HepG2 (cell line): ENCODE data around the gene SETD2. TPM values are rescaled to one million over a fixed set of nuclear protein-coding genes. Genes with fewer than 3 reads are reported as not detected.

Experiments
- ATAC-seq: fragments of 200-7000 bp; cut with Tn5 transposase; 3 replicates; pipeline ENCODE4 v1.9.1; 2020; ENCODE audit warnings: mild to moderate bottlenecking, moderate library complexity
- BruUV-seq: library from RNA; stranded (reverse); fragments of 400-500 nt; replicated peaks from 2 replicates; lab custom pipeline; 2021; lab: Mats Ljungman, UMichigan
- CTCF ChIA-PET: fragments of 300-600 bp; formaldehyde crosslinking; extraction: SDS; loops from one replicate; lab custom pipeline; 2021; ENCODE audit warnings: low total read pairs, inconsistent platforms, low intra/inter-chr PET ratio; lab: Yijun Ruan, JAX
- POLR2A ChIA-PET: fragments of 350-600 bp; sonication (Branson Sonifier 250); formaldehyde crosslinking; loops from one replicate; lab custom pipeline; 2020; ENCODE audit warnings: antibody characterized with exemption, inconsistent platforms; lab: Yijun Ruan, JAX
- DNase-seq: peaks from one replicate; pipeline ENCODE4 v3.0.0-alpha.2; 2015; ENCODE audit warnings: low spot score
- FAIRE-seq: peaks from 3 replicates; lab custom pipeline; 2011; peaks lifted over from hg19 to GRCh38; lab: Jason Lieb, UNC
- H2AFZ ChIP-seq: one replicate; pipeline ENCODE4 v1.6.1; 2011; ENCODE audit warnings: low read length, inconsistent platforms
- H3K27ac ChIP-seq: fragments of 300-600 bp; 3 replicates; pipeline ENCODE4 v1.8.0; 2011; ENCODE audit warnings: mixed run types, mild to moderate bottlenecking, mixed read lengths, low read length, inconsistent platforms; ENCODE audit not compliant: insufficient read depth; ENCODE audit errors: extremely low read length
- H3K27me3 ChIP-seq, 2 experiments: fragments of 200-600 bp in 1 of 2; 2 replicates in 1 of 2; 3 replicates in 1 of 2; pipeline versions ENCODE4 v1.6.0 to v1.8.0; 2011; ENCODE audit warnings: low read length in 2 of 2, mild to moderate bottlenecking in 2 of 2, moderate library complexity in 2 of 2, inconsistent platforms in 1 of 2; ENCODE audit not compliant: insufficient read depth in 2 of 2, control insufficient read depth in 1 of 2
- H3K36me3 ChIP-seq, 2 experiments: fragments of 200-600 bp in 1 of 2; replicated peaks in 1 of 2; 2 replicates in 1 of 2; 3 replicates in 1 of 2; pipeline versions ENCODE4 v1.5.1 to v1.8.0; 2011; ENCODE audit warnings: low read length in 2 of 2, inconsistent platforms in 1 of 2; ENCODE audit not compliant: insufficient read depth in 2 of 2, control insufficient read depth in 1 of 2
- H3K4me1 ChIP-seq: 2 replicates; pipeline ENCODE4 v1.5.1; 2012; ENCODE audit warnings: low read length, inconsistent platforms; ENCODE audit not compliant: insufficient read depth
- H3K4me2 ChIP-seq: 2 replicates; pipeline ENCODE4 v1.6.0; 2011; ENCODE audit warnings: low read depth, low read length, inconsistent platforms
- H3K4me3 ChIP-seq, 3 experiments: fragments of 200-600 bp in 1 of 3; sonication (generic), shearing (Covaris generic) in 1 of 3; replicated peaks in 1 of 3; 2 replicates each; pipeline ENCODE4 v1.5.1; 2011 to 2016; ENCODE audit warnings: low read length in 3 of 3, inconsistent platforms in 2 of 3, low read depth in 2 of 3, mild to moderate bottlenecking in 2 of 3, control low read depth in 1 of 3, mixed read lengths in 1 of 3; ENCODE audit not compliant: insufficient read depth in 1 of 3
- H3K79me2 ChIP-seq: one replicate; pipeline ENCODE4 v1.6.1; 2011; ENCODE audit warnings: low read length, inconsistent platforms; ENCODE audit not compliant: insufficient read depth
- H3K9ac ChIP-seq: 2 replicates; pipeline ENCODE4 v1.6.0; 2011; ENCODE audit warnings: mild to moderate bottlenecking, low read depth, low read length, inconsistent platforms; ENCODE audit not compliant: insufficient read depth
- H3K9me3 ChIP-seq: 2 replicates; pipeline ENCODE4 v1.5.1; 2012; ENCODE audit warnings: mild to moderate bottlenecking, low read length
- H4K20me1 ChIP-seq: 2 replicates; pipeline ENCODE4 v1.6.0; 2011; ENCODE audit warnings: inconsistent platforms, mild to moderate bottlenecking, low read length, moderate library complexity; ENCODE audit not compliant: insufficient read depth
- AGO2 ChIP-seq: fragments of 200-400 bp; formaldehyde crosslinking; optimal IDR thresholded peaks from 2 replicates; pipeline ENCODE3; 2017; ENCODE audit warnings: mild to moderate bottlenecking, low read depth, low read length, moderate library complexity
- YEATS4 ChIP-seq: sonication (generic); formaldehyde crosslinking; IDR thresholded peaks from 2 replicates; pipeline ENCODE4 v1.4.0; 2020; ENCODE audit warnings: missing genetic modification reagents, borderline replicate concordance
- ZNF407 ChIP-seq: sonication (generic); formaldehyde crosslinking; IDR thresholded peaks from one replicate; pipeline ENCODE4 v1.5.1; 2020; ENCODE audit warnings: mild to moderate bottlenecking, missing genetic modification reagents; ENCODE audit errors: not compliant biosample characterization
- ZNF709 ChIP-seq: sonication (generic); formaldehyde crosslinking; IDR thresholded peaks from 2 replicates; pipeline ENCODE4 v1.5.0; 2020; ENCODE audit warnings: mild to moderate bottlenecking, missing genetic modification reagents
- WGBS: methylation state at CpG from one replicate; pipeline ENCODE4 v1.1.6; 2017; ENCODE audit warnings: low lambda C conversion rate; 5-methylcytosine and 5-hydroxymethylcytosine counted together
- in situ Hi-C: cut with HindIII; loops from 2 replicates; pipeline ENCODE4 v1.10.0; 2017; ENCODE audit warnings: low pct_unique_long_range_greater_than_20kb; ENCODE audit not compliant: extremely low pct_ligation_motif_present
- intact Hi-C: fragments of 100-400 bp; cut with micrococcal nuclease; formaldehyde crosslinking; loops from one replicate; pipeline ENCODE4 v1.10.0; 2022; ENCODE audit not compliant: unreplicated experiment
- polyA plus RNA-seq, 8 experiments: library from polyadenylated mRNA; depleted of rRNA in 3 of 8; stranded (reverse) in 7 of 8; unstranded in 1 of 8; fragments of >200 nt; fragmentation: Illumina TruSeq in 4 of 8; extraction: Trizol in 4 of 8; gene quantifications; 2 replicates each; pipeline versions ENCODE4 v1.2.1 to v1.2.3, GENCODE V29; 2011 to 2016; ENCODE audit warnings: low read depth in 4 of 8, missing spikeins in 1 of 8, mixed read lengths in 1 of 8; ENCODE audit not compliant: insufficient read depth in 1 of 8
- total RNA-seq, 5 experiments: library from RNA; depleted of rRNA; stranded (reverse); fragments of >200 nt; fragmentation: Illumina TruSeq; extraction: Trizol; gene quantifications; 2 replicates each; pipeline ENCODE4 v1.2.3, GENCODE V29; 2016; ENCODE audit warnings: low read depth in 1 of 5

Gene SETD2
- total and polyA plus RNA-seq, 2 of the 13 experiments (the other 11 are each of a cell fraction or from before 2014, with no cell fraction given) = 14.2 to 24.2 TPM

GRCh38 chr3:47010111-47010712 lies 153.7 kb downstream of the SETD2 start:
- Histone ChIP-seq H3K36me3 (peaks cover 3 to 26% of the 10 kb centered on the region in 2 experiments; a peak in 4 of 5 replicates), H3K9me3 (no peaks in the 10 kb centered on the region), H3K79me2 (no peaks in the 10 kb centered on the region), H3K27ac (no peak overlapping the region), H3K4me2 (no peak overlapping the region), H3K9ac (no peak overlapping the region), H4K20me1 (no peaks in the 10 kb centered on the region), H2AFZ (no peak overlapping the region), H3K4me1 (no peaks in the 10 kb centered on the region), H3K4me3 (no peak overlapping the region)
- no TSS peak for BruUV-seq
- CTCF ChIA-PET = no interaction called here
- no peak for FAIRE-seq
- DNase-seq = no peak
- in situ Hi-C loops = no loop called here
- 95% methylated on average over 20 of the region's 23 CpGs for WGBS
- peak; percentile 7; the same call in 2 of the 3 replicates for ATAC-seq
- TF ChIP-seq AGO2 (peak; percentile 88), YEATS4 (no peak)
- TF ChIP-seq, all 625 proteins: peak for 1
- H3K27me3 ChIP-seq = no peaks in the 10 kb centered on the region
- POLR2A ChIA-PET = no interaction called here
- intact Hi-C loops = loop anchor here (10.0 kb wide), 1 partner anchor 55 kb away; no protein-coding TSS in a partner anchor

GRCh38 chr3:47009225-47010110 lies 154.4 kb downstream of the SETD2 start:
- ChIA-PET CTCF (no interaction called here), POLR2A (no interaction called here)
- H3K9me3 ChIP-seq = no peaks in the 10 kb centered on the region
- no peak overlapping the region for H3K4me3 ChIP-seq
- H3K27me3 ChIP-seq = no peaks in the 10 kb centered on the region
- in situ Hi-C loops = no loop called here
- H3K4me2 ChIP-seq = no peak overlapping the region
- H3K27ac ChIP-seq = no peak overlapping the region
- no peak for DNase-seq
- H3K4me1 ChIP-seq = no peaks in the 10 kb centered on the region
- no TSS peak for BruUV-seq
- H3K9ac ChIP-seq = no peak overlapping the region
- no peak for FAIRE-seq
- intact Hi-C loops = loop anchor here (10.0 kb wide), 1 partner anchor 55 kb away; no protein-coding TSS in a partner anchor
- H4K20me1 ChIP-seq = no peaks in the 10 kb centered on the region
- no peak overlapping the region for H2AFZ ChIP-seq
- 97% methylated on average over 52 of the region's 85 CpGs for WGBS
- H3K79me2 ChIP-seq = no peaks in the 10 kb centered on the region
- ATAC-seq = no peak
- H3K36me3 ChIP-seq = peaks cover 3 to 22% of the 10 kb centered on the region in 2 experiments
- TF ChIP-seq ZNF709 (CRISPR knock-in tag) (no peak), ZNF407 (CRISPR knock-in tag) (no peak)
